Measurements from ENCODE around the gene GCN1. TPM values are rescaled to one million over a fixed set of nuclear protein-coding genes. Genes with fewer than 3 reads are reported as not detected.

The GCN1 gene
- polyA plus RNA-seq, 4 donors = 12.3 to 47.9 (median 21.0) TPM

DNA sequence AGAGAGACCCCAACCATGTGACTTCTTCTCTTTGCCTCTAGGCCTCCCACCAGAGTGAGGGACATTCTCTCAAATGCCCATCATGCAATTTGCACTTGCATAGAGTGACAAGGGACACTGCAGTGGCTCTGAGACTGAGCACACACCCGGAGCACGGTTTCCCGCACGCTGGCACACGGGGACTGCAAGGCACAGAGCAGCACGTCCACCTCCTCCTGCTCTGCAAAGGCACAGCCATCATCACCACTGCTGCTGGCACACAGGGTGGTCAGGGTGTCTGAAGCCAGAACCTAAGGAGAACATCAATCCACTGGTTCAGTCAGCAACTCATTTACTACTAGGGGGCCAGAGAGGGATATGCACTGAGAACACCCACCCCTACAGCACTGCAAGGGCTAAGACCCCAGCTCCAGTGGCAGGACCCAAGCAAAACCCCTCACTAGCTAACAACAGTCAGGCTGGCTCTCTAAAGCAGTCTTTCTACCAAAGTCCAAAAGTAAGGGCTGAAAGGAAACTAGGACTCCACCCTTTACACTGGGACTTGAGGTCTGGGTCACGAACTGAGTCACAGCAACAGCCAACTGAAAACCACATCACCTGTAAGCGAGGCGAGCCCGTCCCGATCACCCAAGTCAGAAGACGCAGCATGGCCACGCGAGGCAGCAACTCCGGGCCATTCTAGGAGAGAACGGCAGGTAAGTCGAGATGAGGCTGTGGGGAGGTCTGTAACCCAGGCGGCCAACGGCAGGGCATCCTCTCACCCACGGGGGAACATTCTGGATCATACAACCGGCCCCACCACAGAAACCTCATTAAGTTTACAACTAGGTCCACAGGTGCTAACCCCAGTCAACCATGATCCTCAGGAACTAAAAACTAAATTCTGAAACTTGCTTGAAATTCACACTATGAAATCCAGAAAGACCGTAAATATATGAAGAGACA, 37.9 kb downstream of the GCN1 start:
- FAIRE-seq (no peak), DNase-seq (no peak)
- no peaks in the 10 kb centered on the region for H3K27me3 ChIP-seq (ENCODE audit: control insufficient read depth in 3 of 3, insufficient read depth in 3 of 3, low read length in 3 of 3)
- H3K4me3 ChIP-seq (ENCODE audit: low read depth in 1 of 3, low read length in 3 of 3) = no peak overlapping the region
- H3K27ac ChIP-seq (ENCODE audit: low read depth in 1 of 3, low read length in 2 of 3) = no peak overlapping the region
- peaks cover 34 to 80% (median 46%) of the 10 kb centered on the region in 3 donors for H3K36me3 ChIP-seq (ENCODE audit: control insufficient read depth in 3 of 3, insufficient read depth in 2 of 3, low read depth in 1 of 3, low read length in 3 of 3)
- WGBS, 3 donors = 80 to 92% (median 88%) methylated on average over 22 of the region's 22 CpGs
- H3K4me1 ChIP-seq (ENCODE audit: control insufficient read depth in 3 of 3, insufficient read depth in 2 of 3, low read depth in 1 of 3, low read length in 2 of 3) = no peaks in the 10 kb centered on the region
- H3K9me3 ChIP-seq (ENCODE audit: control insufficient read depth in 2 of 2, insufficient read depth in 1 of 2, low read depth in 1 of 2, low read length in 1 of 2) = no peaks in the 10 kb centered on the region

DNA sequence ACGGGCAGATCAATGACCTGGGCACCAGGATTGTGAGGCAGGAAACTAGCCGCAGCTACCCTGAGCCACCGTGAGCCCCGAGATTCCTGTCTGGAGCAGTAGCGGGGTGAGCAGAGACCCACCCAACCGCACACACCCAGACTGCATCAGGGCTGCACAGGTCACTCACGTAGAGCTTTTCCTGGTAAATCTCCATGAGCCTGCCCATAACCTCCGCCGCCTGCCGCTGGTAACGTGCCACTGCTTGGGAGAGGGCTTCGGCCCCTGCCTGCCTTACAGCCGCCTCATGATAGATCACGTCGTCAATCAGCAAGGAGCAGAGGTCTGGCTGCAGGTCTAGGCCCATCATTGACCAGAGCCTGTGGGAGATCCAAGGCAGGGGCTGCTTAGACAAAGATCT, 39.4 kb downstream of the GCN1 start:
- no peak for DNase-seq
- 97% methylated on average over 15 of the region's 15 CpGs for WGBS, 3 donors
- H3K4me1 ChIP-seq (ENCODE audit: control insufficient read depth in 3 of 3, insufficient read depth in 2 of 3, low read depth in 1 of 3, low read length in 2 of 3) = no peaks in the 10 kb centered on the region
- no peaks in the 10 kb centered on the region for H3K27me3 ChIP-seq (ENCODE audit: control insufficient read depth in 3 of 3, insufficient read depth in 3 of 3, low read length in 3 of 3)
- H3K36me3 ChIP-seq (ENCODE audit: control insufficient read depth in 3 of 3, insufficient read depth in 2 of 3, low read depth in 1 of 3, low read length in 3 of 3) = peaks cover 35 to 81% (median 39%) of the 10 kb centered on the region in 3 donors
- H3K9me3 ChIP-seq (ENCODE audit: control insufficient read depth in 2 of 2, insufficient read depth in 1 of 2, low read depth in 1 of 2, low read length in 1 of 2) = no peaks in the 10 kb centered on the region
- H3K4me3 ChIP-seq (ENCODE audit: low read depth in 1 of 3, low read length in 3 of 3) = no peak overlapping the region
- no peak overlapping the region for H3K27ac ChIP-seq (ENCODE audit: low read depth in 1 of 3, low read length in 2 of 3)
- no peak for FAIRE-seq

DNA sequence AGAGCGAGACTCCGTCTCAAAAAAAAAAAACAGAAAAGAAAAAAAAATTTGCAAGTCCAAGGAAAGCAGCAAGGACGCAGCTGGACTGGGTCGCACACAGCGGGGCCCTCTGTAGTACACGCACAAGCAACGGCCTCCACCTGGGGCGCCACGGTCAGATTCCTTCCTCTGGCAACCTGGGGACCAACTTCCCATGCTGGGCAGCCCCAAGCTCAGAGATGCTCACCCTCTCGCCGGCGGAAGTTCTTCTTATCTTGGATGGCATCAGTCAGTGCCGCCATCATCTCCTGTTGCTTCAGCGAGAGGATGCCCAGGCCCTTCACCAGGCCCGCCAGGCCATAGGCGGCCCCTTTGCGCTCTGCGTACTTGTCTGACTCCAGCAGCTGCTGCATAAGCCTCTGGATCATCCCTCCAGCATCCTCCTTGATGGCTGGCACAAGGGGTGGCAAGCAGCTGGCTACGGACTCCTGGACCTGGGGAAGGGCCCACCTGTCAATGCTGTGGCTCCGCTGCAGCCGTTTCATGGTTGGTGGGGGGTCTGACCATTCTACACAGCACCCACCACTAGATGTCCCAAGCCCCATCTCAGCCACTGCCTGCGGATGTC, 43.5 kb downstream of the GCN1 start:
- no peaks in the 10 kb centered on the region for H3K27me3 ChIP-seq (ENCODE audit: control insufficient read depth in 3 of 3, insufficient read depth in 3 of 3, low read length in 3 of 3)
- DNase-seq (no peak), FAIRE-seq (no peak)
- WGBS, 3 donors = 94 to 96% (median 96%) methylated on average over 21 to 22 of the region's 22 CpGs
- H3K36me3 ChIP-seq (ENCODE audit: control insufficient read depth in 3 of 3, insufficient read depth in 2 of 3, low read depth in 1 of 3, low read length in 3 of 3) = peaks cover 35 to 87% (median 45%) of the 10 kb centered on the region in 3 donors
- H3K27ac ChIP-seq (ENCODE audit: low read depth in 1 of 3, low read length in 2 of 3) = no peak overlapping the region
- no peaks in the 10 kb centered on the region for H3K4me1 ChIP-seq (ENCODE audit: control insufficient read depth in 3 of 3, insufficient read depth in 2 of 3, low read depth in 1 of 3, low read length in 2 of 3)
- H3K4me3 ChIP-seq (ENCODE audit: low read depth in 1 of 3, low read length in 3 of 3) = no peak overlapping the region
- H3K9me3 ChIP-seq (ENCODE audit: control insufficient read depth in 2 of 2, insufficient read depth in 1 of 2, low read depth in 1 of 2, low read length in 1 of 2) = no peaks in the 10 kb centered on the region

DNA sequence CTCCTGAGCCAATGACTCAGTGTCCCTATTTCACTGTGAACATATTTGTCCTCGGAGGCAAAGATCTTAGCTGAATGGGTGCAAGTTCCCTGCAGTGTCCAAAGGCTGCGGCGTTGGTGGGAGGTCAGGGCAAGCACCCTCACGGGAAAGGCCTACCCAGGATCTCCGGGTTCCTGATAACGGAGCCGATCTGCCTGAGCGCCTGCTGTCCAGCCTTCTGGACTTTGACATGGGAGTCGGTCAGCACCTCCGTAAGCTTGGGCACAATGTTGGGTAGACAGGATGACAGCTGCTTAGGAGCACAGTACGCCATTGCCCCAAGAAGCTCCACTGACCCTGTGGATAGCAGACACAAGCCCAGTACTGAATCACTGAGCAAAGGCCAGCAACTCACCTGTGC, 46.5 kb downstream of the GCN1 start:
- Histone ChIP-seq H3K36me3 (ENCODE audit: control insufficient read depth in 3 of 3, insufficient read depth in 2 of 3, low read depth in 1 of 3, low read length in 3 of 3) (peaks cover 27 to 82% (median 54%) of the 10 kb centered on the region in 3 donors), H3K27ac (ENCODE audit: low read depth in 1 of 3, low read length in 2 of 3) (no peak overlapping the region), H3K27me3 (ENCODE audit: control insufficient read depth in 3 of 3, insufficient read depth in 3 of 3, low read length in 3 of 3) (no peaks in the 10 kb centered on the region), H3K4me3 (ENCODE audit: low read depth in 1 of 3, low read length in 3 of 3) (no peak overlapping the region), H3K4me1 (ENCODE audit: control insufficient read depth in 3 of 3, insufficient read depth in 2 of 3, low read depth in 1 of 3, low read length in 2 of 3) (no peaks in the 10 kb centered on the region), H3K9me3 (ENCODE audit: control insufficient read depth in 2 of 2, insufficient read depth in 1 of 2, low read depth in 1 of 2, low read length in 1 of 2) (no peaks in the 10 kb centered on the region)
- WGBS, 3 donors = 62 to 86% (median 69%) methylated on average over 11 of the region's 11 CpGs
- FAIRE-seq = no peak
- DNase-seq = peak in 1 of 2 donors; percentile 25

DNA sequence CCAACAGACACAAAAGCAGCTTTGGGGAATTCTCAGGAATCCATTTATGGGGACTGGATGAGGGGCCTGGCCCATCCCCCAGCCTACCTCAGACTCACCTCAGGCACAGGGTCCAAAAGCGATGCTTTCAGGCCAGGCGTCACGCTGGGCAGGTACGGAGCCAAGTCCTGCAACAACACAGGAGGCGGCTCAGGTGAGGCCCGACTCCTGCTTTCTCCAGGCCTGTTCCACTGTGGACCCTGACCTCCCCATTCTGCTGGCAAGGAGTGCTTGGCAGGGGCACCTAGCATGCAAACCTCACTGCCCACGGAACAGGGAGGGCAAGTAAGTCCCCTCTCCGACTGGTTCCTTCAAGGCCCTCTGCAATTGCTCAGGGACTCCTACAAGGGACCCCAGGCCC, 49.4 kb downstream of the GCN1 start:
- 92 to 97% (median 96%) methylated on average over 8 of the region's 8 CpGs for WGBS, 3 donors
- no peak for DNase-seq
- Histone ChIP-seq H3K4me1 (ENCODE audit: control insufficient read depth in 3 of 3, insufficient read depth in 2 of 3, low read depth in 1 of 3, low read length in 2 of 3) (no peaks in the 10 kb centered on the region), H3K27me3 (ENCODE audit: control insufficient read depth in 3 of 3, insufficient read depth in 3 of 3, low read length in 3 of 3) (no peaks in the 10 kb centered on the region), H3K27ac (ENCODE audit: low read depth in 1 of 3, low read length in 2 of 3) (no peak overlapping the region), H3K4me3 (ENCODE audit: low read depth in 1 of 3, low read length in 3 of 3) (no peak overlapping the region), H3K9me3 (ENCODE audit: control insufficient read depth in 2 of 2, insufficient read depth in 1 of 2, low read depth in 1 of 2, low read length in 1 of 2) (no peaks in the 10 kb centered on the region), H3K36me3 (ENCODE audit: control insufficient read depth in 3 of 3, insufficient read depth in 2 of 3, low read depth in 1 of 3, low read length in 3 of 3) (peaks cover 43 to 89% (median 51%) of the 10 kb centered on the region in 3 donors)
- FAIRE-seq = no peak

DNA sequence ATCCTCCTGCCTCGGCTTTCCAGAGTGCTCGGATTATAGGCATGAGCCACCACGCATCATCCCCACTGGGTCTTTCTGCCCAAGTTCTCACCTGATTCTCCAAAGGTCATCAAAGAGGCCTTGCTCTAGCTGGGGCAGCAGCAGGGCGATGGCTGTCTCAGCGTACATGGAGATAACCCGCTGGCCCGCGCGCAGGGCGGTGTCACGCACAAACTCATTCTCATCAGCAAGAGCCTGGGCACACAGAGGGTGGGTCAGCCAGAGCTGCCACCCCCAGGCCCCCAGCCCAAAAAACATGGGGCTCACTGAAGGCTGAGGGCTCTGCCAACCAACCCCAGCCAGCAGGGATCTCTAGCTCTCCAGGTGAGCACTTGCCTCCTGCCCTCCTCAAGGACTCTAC, 50.3 kb downstream of the GCN1 start:
- Histone ChIP-seq H3K9me3 (ENCODE audit: control insufficient read depth in 2 of 2, insufficient read depth in 1 of 2, low read depth in 1 of 2, low read length in 1 of 2) (no peaks in the 10 kb centered on the region), H3K4me1 (ENCODE audit: control insufficient read depth in 3 of 3, insufficient read depth in 2 of 3, low read depth in 1 of 3, low read length in 2 of 3) (no peaks in the 10 kb centered on the region), H3K27ac (ENCODE audit: low read depth in 1 of 3, low read length in 2 of 3) (no peak overlapping the region), H3K36me3 (ENCODE audit: control insufficient read depth in 3 of 3, insufficient read depth in 2 of 3, low read depth in 1 of 3, low read length in 3 of 3) (peaks cover 41 to 88% (median 42%) of the 10 kb centered on the region in 3 donors), H3K4me3 (ENCODE audit: low read depth in 1 of 3, low read length in 3 of 3) (no peak overlapping the region), H3K27me3 (ENCODE audit: control insufficient read depth in 3 of 3, insufficient read depth in 3 of 3, low read length in 3 of 3) (no peaks in the 10 kb centered on the region)
- WGBS, 3 donors = 98% methylated on average over 11 of the region's 11 CpGs
- DNase-seq (no peak), FAIRE-seq (no peak)

DNA sequence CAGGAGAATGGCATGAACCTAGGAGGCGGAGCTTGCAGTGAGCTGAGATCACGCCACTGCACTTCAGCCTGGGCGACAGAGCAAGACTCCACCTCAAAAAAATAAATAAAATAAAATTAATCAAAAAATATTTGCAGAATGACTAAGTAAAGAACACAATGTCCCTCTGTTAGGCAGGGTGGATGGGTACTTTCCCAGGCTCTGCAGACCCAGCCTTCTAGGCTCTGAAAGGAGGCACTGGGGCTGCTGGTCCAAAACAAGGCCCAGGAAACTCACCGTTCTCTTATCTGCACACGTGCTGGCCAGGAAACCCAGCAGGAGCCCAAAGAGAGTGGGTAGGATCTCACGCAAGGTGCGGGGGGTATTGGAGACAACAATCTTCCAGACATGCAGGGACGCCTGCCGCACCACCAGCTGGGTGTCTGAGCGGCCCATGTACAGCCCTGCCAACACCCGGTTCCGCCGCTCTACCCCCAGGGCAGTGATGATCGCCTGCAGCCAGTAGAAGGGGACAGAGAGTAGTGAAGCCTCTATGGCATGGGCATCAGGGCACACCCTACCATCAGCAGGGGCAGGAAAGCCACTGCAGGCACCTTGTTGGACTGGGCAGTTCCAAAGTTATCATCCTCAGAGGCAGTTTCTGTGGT, 52.2 kb downstream of the GCN1 start:
- no peaks in the 10 kb centered on the region for H3K27me3 ChIP-seq (ENCODE audit: control insufficient read depth in 3 of 3, insufficient read depth in 3 of 3, low read length in 3 of 3)
- H3K9me3 ChIP-seq (ENCODE audit: control insufficient read depth in 2 of 2, insufficient read depth in 1 of 2, low read depth in 1 of 2, low read length in 1 of 2) = no peaks in the 10 kb centered on the region
- no peaks in the 10 kb centered on the region for H3K4me1 ChIP-seq (ENCODE audit: control insufficient read depth in 3 of 3, insufficient read depth in 2 of 3, low read depth in 1 of 3, low read length in 2 of 3)
- WGBS, 3 donors = 96 to 97% (median 96%) methylated on average over 14 of the region's 14 CpGs
- no peak for FAIRE-seq
- H3K36me3 ChIP-seq (ENCODE audit: control insufficient read depth in 3 of 3, insufficient read depth in 2 of 3, low read depth in 1 of 3, low read length in 3 of 3) = peaks cover 41 to 88% (median 44%) of the 10 kb centered on the region in 3 donors
- DNase-seq = no peak
- no peak overlapping the region for H3K4me3 ChIP-seq (ENCODE audit: low read depth in 1 of 3, low read length in 3 of 3)
- H3K27ac ChIP-seq (ENCODE audit: low read depth in 1 of 3, low read length in 2 of 3) = no peak overlapping the region

DNA sequence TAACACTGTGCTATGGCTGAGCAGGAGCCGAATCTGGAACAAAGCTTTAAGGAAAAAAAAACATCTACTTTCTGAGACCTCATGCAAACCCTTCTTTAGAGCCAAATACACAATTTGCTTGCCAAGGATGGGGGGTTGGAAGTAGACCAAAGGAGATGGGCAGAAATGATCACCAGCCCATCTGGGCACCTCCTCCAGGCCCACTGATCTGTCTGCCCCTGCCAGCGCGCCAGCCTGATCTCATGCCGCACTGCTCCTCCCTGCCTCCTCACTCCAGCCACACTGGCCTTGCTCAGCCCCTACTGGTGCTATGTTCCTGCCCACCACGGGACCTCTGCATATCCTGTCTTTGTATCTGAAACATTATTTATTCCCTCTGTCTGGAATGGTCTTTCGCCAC, 53.2 kb downstream of the GCN1 start:
- no peaks in the 10 kb centered on the region for H3K9me3 ChIP-seq (ENCODE audit: control insufficient read depth in 2 of 2, insufficient read depth in 1 of 2, low read depth in 1 of 2, low read length in 1 of 2)
- no peak for FAIRE-seq
- H3K4me3 ChIP-seq (ENCODE audit: low read depth in 1 of 3, low read length in 3 of 3) = no peak overlapping the region
- no peak overlapping the region for H3K27ac ChIP-seq (ENCODE audit: low read depth in 1 of 3, low read length in 2 of 3)
- 95 to 98% (median 96%) methylated on average over 6 of the region's 6 CpGs for WGBS, 3 donors
- H3K27me3 ChIP-seq (ENCODE audit: control insufficient read depth in 3 of 3, insufficient read depth in 3 of 3, low read length in 3 of 3) = no peaks in the 10 kb centered on the region
- no peaks in the 10 kb centered on the region for H3K4me1 ChIP-seq (ENCODE audit: control insufficient read depth in 3 of 3, insufficient read depth in 2 of 3, low read depth in 1 of 3, low read length in 2 of 3)
- peaks cover 38 to 88% (median 47%) of the 10 kb centered on the region in 3 donors for H3K36me3 ChIP-seq (ENCODE audit: control insufficient read depth in 3 of 3, insufficient read depth in 2 of 3, low read depth in 1 of 3, low read length in 3 of 3)
- DNase-seq = no peak
